CD4-positive, alpha-beta T cell treated with Interleukin-4 for 1 hour (primary cell): ENCODE measurements around the gene RHOXF2B.
A peak's percentile ranks its signal among the peaks of the same experiment; 100 is the strongest.
"Not testable (repeated sequence)": the region's sequence is repeated elsewhere in the genome, so short reads cannot be mapped to it uniquely, and the experiment has no call there.

Experiments
- DNase-seq, 2 donors: peaks; one replicate each; pipeline ENCODE4 v3.0.0-alpha.2; 2020 to 2022

Gene RHOXF2B

DNA sequence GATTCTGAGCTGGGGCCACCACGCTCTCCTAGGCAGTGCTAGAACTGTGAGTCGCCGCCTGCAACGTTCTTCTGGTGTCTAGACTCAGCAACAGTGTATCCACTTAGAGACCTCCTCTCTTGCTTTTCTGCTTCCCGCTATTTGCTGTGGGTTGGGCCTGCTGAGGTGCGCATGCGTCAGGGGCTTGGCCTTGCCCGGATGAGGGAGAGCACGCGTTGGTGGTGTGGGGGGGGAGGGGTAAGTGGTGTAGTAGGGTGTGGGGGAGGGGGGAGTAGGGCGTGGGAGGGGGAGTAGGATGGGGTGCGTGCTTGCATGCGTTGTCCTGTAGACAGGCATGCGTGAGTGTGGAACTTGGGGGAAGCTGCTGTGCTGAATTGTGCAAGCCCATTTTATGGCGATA is at the start of gene RHOXF2B:
TSS of gene RHOXF2B (minus strand) at position 101 of the 400 bp plus-strand sequence. CDS start 138 bp downstream, outside the sequence.
- DNase-seq: not testable (repeated sequence)

DNA sequence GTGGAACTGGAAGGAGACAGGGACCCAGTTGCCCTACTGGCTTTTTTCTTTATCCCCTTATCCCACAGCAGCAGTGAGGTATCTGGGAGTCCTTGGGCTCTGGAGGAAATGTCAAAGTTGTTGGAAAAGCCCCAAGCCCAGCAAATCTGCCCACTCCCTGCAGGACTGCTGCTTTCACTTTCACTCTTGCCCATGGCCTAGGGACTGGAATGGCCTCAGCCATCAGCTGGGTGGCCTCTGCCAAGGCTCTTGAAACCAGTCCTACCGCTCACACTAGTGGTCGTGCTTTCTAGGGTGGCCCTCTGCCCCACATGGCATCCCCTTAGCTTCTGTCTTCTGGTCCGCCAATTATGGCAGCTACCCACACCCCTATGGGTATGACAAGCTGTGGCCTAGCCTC is 48.0 kb upstream of the RHOXF2B start:
- no peak for DNase-seq

DNA sequence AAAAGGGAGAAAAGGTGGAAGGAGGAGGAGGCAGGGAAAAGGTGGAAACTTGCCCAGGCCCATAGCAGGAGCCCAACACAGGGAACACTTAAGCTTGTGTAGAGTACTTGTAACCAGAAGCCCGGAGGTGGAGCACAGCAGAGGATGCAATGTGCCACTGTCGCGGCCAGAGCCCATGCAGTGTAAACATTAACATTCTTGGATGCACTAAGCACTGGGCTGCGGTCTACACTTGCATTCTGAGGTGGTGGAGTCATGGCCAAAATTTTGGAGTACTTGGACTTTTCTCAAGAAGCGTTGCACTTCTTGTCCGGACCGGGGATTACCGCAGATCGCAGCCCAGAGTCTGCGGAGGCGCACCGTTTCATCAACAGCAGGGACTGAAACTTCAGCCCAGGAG is 42.7 kb upstream of the RHOXF2B start:
- no peak for DNase-seq

DNA sequence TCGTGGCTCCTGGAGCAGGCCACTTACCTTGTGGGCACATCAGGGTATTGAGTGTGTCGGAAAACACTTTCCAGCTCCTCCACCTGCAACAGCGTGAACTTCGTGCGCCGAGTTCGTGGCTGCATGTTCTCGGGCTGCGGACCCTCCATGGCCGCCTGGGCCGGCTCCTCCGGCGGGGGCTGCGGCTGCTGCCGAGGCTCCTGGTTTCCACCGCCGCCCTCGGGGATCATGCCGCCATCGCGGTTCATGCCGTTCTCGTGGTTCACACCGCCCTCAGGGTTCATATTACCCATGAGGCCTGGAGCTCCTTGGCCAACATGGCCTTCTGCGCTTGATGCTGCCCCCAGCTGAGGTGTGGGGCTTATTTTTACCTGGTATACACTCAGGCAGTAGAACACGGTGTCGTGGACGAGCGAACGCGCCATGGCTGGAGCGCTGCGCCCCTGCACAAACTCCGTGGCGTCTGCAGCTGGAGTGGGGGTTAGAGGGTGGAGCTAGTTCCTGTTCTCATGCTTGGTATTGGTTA is 38.0 kb upstream of the RHOXF2B start, which contains the start of gene RHOXF1:
TSS of gene RHOXF1 (minus strand) at position 476 of the 526 bp plus-strand sequence. CDS start at position 425, 51 bp downstream.
- DNase-seq: no peak

DNA sequence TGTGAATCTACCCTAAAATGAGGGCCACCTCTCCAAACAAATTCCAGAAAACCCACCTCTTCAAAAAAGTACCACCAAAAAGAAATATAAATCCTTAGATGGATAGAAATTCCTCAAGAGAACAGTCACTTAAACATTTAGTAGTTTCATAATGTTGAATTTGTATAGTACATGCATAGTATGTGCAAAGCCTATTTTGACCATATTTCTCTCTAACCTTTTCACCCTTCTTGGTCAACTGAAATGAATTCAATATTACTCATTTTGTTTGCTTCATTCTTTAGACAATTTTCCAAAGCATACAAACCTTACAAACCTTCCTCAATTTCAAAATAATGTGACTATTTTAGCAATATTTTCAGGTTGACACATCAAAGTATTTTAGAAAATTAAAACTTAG is 34.1 kb upstream of the RHOXF2B start:
- DNase-seq: no peak

DNA sequence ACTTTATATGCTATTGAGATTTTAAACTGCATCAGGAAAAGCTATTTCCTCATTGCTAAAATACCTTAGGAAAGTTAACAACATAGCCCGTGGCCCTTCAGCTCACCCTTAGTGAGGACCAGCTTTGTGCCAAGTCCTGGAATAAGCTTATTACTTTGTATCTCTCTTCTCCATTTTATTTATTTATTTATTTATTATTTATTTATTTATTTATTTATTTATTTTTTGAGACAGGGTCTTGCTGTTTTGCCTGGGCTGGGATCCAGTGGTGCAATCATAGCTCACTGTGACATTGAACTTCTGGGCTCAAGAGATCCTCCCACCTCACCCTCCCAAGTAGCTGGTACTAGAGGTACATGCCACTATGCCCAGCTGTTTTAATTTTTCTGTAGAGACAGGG is 31.9 kb upstream of the RHOXF2B start:
- no peak for DNase-seq

DNA sequence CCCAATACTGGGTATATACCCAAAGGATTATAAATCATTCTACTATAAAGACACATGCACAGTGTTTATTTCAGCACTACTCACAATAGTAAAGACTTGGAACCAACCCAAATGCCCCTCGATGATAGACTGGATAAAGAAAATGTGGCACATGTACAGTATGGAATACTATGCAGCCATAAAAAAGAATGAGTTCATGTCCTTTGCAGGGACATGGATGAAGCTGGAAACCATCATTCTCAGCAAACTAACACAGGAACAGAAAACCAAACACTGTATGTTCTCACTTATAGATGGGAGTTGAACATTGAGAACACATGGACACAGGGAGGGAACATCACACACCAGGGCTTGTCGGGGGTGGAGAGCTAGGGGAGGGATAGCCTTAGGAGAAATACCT is 27.2 kb upstream of the RHOXF2B start:
- DNase-seq: not testable (repeated sequence)

DNA sequence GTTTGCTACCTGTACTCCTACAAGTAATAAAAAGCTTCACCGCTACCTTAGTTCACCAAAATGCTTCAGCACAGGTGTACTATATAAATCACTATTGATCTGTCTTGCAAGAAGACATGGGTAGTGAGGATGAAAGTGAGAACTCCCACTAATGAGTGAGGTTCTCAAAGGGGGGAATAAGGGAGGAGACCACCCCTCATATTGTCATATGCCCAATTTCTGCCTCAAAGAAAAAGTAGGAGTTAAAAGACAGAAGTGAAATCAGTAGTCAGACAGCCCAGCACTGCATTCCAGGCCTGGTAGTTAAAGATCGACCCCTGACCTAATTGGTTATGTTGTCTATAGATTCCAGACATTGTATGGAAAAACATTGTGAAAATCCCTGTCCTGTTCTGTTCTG is 23.6 kb upstream of the RHOXF2B start:
- DNase-seq: not testable (repeated sequence)

DNA sequence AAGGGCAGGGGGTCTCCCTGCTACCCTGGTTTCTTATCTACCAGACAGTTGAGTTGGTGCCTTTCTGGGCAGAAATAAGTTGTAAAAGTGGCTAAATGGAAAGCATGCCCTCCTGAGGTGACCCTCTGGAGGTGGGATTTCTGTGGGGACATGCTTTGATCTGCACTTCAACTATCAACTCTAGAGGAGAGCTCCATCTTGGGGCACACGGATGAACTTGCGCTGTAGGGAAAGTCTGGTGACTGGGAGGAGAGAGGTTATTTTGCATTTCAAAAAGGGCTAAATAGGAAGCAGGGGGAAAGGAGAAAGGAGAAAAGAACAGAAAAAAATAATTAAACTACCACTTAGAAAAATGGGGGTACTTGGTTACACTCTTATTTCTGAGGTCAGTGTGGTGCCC is 12.7 kb upstream of the RHOXF2B start:
- DNase-seq: no peak

DNA sequence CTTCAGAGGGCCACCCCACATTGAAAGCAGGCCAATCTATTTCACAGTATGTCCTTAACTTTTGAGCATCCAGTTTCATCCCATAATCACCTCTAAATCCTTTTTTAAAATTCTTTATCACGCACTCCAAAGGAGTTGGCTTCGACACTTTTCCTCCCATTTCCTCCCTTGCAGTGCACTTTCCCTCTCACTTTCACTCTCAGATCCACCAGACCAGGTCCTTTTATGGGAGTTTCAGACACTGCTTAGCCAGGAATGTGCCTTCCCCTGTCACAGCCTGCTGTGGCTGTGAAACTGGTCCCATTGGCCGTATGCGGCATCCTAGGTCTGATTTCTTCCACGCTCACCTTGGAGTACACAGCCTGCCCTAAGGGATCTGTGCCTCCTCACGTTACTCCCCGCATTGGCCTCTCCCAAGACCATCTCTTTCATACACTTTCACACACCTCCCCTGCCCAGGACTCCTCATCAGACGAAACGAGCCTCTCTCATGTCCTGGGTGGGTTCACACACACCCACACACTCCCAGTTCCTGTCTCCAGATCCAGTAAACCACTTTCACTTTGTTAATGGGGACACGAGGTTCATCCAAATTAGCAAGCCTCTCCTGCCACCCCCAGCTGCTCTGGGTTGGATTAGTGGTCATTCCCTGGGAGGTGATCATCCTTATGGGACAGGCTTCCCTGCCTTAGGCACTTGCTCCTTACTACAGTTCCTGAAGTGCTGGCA is 10.0 kb upstream of the RHOXF2B start:
- no peak for DNase-seq

DNA sequence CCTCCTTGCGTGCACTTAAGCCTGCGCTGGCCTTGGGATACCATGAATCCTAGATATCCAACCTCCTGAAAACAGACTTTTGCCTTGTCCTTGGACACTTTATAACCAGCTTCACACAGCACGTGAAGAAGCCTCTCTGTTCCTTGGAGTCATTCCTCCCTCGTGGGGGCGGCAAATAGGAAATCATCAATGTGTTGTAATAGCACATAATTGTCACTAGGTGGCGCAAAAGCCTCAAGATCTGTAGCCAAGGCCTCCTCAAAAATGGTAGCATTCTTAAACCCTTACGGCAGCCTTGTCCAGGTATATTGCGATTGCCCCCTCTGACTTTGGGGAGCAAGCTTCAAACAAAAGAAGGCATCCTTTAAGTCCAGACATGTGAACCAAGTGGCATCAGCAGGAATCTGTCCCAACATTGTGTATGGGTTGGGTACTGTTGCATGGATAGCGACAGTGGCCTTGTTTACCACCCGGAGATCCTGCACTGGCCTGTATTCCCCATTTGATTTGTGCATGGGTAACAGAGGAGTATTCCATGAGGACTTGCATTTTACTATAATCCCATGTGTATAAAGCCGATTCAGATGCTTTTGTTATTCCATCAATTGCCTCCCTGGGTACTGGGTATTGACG is 8.2 kb upstream of the RHOXF2B start:
- not testable (repeated sequence) for DNase-seq

DNA sequence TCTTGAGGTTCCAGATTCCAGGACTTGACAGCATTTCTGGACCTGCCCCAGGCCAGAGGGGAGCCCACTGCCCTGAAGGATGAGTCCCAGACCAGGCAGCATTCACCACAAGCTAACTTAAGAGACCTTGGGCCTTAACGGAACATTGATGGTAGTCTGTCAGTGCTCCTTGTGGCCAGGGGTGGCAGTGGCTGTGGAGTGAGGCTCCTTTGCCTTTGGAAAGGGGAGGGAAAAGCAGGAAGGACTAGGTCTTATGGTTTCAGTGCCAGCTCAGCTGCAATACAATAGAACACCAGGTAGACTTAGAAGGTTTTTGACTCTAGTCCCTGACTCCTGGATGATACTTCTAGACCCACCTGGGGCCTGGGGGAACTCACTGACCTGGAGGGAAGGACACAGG is 11.3 kb downstream of the RHOXF2B start:
- DNase-seq: not testable (repeated sequence)

DNA sequence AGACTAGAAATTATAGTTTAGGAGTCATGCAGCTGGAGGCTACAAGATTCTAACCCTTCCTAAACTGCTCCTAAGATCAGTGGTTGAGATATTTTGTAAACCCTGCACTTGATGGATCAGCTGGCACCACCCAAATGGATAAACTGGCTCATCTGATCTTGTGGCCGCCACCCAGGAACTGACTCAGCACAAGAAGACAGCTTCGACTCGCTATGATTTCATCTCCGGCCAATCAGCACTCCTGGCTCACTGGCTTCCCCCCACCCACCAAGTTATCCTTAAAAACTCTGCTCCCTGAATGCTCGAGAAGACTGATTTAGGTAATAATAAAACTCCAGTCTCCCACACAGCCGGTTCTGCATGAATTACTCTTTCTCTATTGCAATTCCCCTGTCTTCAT is 34.8 kb downstream of the RHOXF2B start:
- not testable (repeated sequence) for DNase-seq

DNA sequence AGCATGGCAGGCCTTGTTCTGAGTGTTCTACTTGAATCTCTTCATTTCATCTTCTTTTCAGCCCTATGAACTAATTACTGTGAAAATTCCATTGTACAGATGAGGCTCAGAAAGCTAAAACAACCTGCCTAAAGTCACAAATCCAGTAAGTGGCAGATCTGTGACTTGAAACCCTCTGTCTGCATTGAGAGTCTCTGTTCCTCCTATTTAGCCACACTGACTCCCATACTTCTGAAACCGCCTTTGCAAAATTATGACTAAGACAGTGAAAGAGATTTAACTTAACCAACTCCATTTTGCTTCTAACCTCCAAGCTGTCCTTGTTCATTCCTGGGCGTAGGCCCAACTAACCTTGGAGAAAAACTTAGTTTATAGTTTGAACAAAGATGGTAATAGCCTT is 35.2 kb downstream of the RHOXF2B start:
- DNase-seq: not testable (repeated sequence)

DNA sequence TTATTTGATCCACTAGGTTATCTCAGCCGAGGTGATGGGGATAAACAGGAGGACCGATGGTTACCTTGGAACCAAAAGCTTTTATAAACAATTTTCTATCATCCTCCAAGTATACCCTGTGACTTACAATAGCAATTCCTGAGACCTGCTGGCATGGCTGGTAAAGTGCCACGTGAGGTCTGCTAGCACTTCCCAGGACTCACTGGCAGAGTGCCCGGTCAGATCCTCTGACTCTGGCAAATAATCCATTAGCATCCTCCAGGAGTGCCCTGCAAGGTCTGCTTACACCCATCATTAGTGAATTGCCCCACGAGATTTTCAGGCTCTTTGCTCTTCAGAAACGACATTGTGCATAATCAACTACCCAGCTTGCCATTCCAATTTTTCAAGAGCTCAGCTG is 37.3 kb downstream of the RHOXF2B start:
- not testable (repeated sequence) for DNase-seq

DNA sequence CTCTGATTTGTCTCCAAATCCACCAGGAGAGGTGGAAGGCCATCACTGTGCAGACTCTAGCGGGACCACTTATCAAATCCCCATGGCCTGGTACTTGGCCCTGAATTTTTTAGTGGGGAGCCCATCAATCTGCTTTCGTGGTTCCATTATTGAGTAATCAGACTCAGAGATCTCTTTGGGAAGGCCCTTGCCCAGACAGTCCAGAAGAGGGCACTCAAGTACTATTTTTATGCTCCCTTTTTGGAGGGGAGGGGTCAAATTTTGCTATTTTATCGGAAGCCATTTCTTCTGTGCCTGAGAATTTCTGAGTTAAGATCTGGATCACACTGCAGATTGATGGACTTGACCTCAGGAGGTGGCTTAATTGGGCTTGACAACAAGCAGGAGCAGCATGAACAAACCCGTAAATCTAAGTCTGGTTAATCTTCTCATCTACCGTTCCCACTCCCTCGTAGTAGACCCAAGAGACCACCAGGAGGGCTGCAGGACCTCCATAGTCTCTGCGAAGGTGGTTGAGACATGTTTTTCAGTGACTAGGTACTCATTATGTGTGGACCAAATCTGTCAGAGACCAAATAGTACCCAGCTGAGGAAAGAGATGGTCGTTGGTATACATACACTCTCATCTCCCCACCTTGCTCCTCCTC is 38.3 kb downstream of the RHOXF2B start:
- DNase-seq: not testable (repeated sequence)

DNA sequence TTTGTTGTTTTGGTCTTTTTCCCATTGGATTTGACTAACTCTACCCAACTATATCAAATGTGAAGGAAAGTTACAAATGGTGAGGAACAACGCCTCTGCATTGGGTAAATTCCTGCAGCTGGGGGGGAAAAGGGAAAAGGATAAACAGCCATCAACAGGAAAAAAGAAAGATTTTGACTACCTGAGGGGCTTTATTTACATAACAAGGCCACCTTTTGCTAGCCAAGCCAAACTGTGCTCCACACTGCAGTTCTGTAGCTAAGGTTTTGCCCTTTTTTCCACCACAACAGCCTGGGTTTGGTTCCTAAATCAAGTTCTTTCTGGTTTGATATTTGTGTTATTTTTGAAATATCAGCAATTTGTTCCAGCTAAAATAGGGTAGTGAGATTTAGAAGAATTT is 40.8 kb downstream of the RHOXF2B start:
- no peak for DNase-seq

DNA sequence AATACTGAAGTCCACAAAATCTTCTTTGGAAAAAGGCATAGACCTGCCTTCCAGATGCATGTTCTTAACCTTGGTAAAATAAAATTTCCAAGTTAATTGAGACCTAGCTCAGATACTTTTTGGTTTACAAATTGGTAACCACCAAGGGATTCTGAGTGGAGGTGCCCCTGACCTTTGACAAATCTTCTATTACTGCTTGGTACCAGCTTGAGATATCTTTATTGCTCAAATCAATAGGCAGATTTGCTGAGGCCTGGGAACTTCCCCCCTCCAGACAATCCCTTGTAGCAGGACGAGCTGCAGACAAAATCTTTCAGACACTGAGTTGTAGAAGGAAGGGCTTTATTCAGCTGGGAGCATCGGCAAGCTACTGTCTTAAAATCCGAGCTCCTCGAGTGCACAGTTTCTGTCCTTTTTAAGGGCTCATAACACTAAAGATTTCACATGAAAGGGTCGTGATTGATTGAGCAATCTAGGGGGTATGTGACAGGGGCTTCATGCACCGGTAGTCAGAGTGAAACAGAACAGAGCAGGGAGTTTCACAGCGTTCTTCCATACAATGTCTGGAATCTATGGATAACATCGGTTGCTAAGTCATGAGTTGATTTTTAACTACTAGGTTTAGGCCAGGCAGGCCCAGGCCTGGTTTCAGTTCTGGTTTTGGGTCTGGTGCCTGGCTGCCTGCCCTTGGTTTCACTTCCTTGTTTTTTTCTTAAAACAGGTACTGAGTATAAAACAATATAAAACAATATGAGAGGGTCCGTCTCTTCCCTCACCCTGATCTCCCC is 41.8 kb downstream of the RHOXF2B start:
- peak in 1 of 2 donors; percentile 74 for DNase-seq

DNA sequence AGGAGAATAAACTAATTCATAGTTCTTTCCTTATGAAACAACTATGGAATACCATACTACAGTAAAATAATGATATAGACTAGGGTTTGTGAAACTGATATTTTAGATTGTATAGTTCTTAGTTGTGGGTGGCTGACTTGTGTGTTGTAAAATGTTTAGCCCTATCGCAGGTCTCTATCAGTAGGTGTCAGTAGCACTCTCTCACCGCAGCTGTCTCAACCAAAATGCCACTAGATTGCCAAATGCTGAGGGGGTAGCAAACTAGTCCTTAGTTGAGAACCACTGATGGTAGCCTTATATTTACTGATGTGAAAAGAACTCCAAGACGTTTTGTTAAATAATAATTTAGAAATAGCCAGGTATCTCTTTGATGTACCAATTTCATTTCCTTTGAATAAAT is 48.1 kb downstream of the RHOXF2B start:
- DNase-seq: no peak

DNA sequence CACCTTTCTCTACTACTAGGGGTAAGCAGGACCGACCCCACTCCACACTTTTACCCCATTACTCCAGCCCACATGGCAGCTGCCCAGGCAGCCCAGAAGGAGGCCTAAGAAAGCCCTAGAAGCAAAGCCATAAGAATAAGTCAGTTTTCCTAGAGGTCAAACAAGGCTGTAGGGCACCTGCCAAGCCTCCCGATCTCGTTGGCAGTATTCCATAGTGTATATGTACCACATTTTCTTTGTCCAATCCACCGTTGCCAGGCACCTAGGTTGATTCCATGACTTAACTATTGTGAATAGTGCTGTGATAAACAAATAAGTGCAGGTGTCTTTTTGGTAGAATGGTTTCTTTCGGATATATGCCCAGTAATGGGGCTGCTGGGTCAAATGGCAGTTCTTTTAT is 54.2 kb downstream of the RHOXF2B start:
- DNase-seq: no peak

DNA sequence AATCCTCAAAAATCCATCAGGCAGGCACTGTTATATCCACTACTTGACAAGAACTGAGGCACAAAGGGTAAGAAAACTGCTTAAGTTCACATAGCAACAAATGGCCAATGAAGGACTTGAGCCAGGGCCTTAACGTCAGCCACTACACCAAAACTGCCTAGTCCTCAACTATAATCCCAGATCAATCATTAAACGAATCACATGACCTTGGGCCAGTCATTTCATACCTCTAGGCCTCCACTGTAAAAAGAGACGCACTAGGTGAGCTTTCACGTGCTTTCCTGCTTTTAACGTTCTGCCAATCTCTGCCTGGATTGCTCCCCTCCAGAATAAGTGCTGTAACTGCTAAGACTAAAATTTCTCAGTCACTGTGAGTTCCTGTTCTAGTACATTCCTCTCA is 54.7 kb downstream of the RHOXF2B start:
- no peak for DNase-seq
